WTC11 (cell line): ENCODE results near the gene SVIL.

Source experiments
- EMX1 ChIP-seq: fragments of 250-450 bp; sonication (Bioruptor Pico); IDR thresholded peaks from 2 replicates; pipeline ENCODE4 v1.8.0; 2021; ENCODE audit warnings: mild to moderate bottlenecking
- FOXK1 ChIP-seq: sonication (generic); formaldehyde crosslinking; IDR thresholded peaks from 2 replicates; pipeline ENCODE4 v1.8.0; 2022; ENCODE audit warnings: mild to moderate bottlenecking, moderate library complexity, missing genetic modification reagents
- KAT7 ChIP-seq: sonication (generic); formaldehyde crosslinking; IDR thresholded peaks from 2 replicates; pipeline ENCODE4 v1.8.1; 2023; ENCODE audit warnings: missing genetic modification reagents, mild to moderate bottlenecking, borderline replicate concordance
- NFE2L1 ChIP-seq: sonication (generic); formaldehyde crosslinking; IDR thresholded peaks from 2 replicates; pipeline ENCODE4 v1.8.1; 2023; ENCODE audit warnings: missing genetic modification reagents
- SP1 ChIP-seq: sonication (generic); formaldehyde crosslinking; conservative IDR thresholded peaks from 2 replicates; pipeline ENCODE4 v1.8.1; 2022; ENCODE audit warnings: missing genetic modification reagents
- ZNF317 ChIP-seq: sonication (generic); formaldehyde crosslinking; IDR thresholded peaks from 2 replicates; pipeline ENCODE4 v1.8.1; 2023; ENCODE audit warnings: low read depth, mild to moderate bottlenecking, moderate library complexity, missing genetic modification reagents, borderline replicate concordance
- TF ChIP-seq, protein P1 (sequence below): fragments of 200-600 bp; IDR thresholded peaks from 2 replicates; pipeline ENCODE4 v1.8.0; 2022; ENCODE audit warnings: antibody characterized with exemption
- TF ChIP-seq, protein P2 (sequence below): sonication (generic); formaldehyde crosslinking; IDR thresholded peaks from 2 replicates; pipeline ENCODE4 v1.8.0; 2022; ENCODE audit warnings: mild to moderate bottlenecking, missing genetic modification reagents
- TF ChIP-seq, protein P3 (sequence below): sonication (generic); formaldehyde crosslinking; IDR thresholded peaks from 2 replicates; pipeline ENCODE4 v1.8.1; 2022; ENCODE audit warnings: mild to moderate bottlenecking, missing genetic modification reagents, moderate library complexity, borderline replicate concordance
- TF ChIP-seq, protein P4 (sequence below): sonication (generic); formaldehyde crosslinking; IDR thresholded peaks from 2 replicates; pipeline ENCODE4 v1.8.1; 2023; ENCODE audit warnings: mild to moderate bottlenecking, missing genetic modification reagents, moderate library complexity
- TF ChIP-seq, protein P5 (sequence below): fragments of 250-450 bp; sonication (Bioruptor Pico); conservative IDR thresholded peaks from 2 replicates; pipeline ENCODE4 v1.9.0; 2021; ENCODE audit warnings: mild to moderate bottlenecking

DNA sequence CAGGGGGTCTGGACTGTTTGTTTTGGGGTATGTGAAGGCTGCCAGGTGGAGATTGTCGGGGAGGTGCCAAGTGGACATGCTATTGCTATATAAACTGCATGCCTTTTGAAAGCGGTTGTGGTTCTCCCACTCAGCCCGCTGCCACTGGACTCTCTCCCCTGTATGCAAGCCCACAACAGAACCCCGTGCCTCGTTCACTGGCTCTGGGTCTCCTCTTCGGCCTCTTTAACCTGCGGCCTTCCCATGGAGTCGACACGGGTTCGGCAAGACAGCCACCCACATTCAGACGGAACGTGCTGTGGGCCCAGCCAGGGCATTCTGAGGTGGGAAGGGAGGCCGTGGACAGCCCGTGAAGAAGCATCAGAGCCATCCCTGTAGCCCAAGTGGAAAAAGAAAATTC lies 50.3 kb downstream of the SVIL start:
- TF ChIP-seq, protein P1, sequence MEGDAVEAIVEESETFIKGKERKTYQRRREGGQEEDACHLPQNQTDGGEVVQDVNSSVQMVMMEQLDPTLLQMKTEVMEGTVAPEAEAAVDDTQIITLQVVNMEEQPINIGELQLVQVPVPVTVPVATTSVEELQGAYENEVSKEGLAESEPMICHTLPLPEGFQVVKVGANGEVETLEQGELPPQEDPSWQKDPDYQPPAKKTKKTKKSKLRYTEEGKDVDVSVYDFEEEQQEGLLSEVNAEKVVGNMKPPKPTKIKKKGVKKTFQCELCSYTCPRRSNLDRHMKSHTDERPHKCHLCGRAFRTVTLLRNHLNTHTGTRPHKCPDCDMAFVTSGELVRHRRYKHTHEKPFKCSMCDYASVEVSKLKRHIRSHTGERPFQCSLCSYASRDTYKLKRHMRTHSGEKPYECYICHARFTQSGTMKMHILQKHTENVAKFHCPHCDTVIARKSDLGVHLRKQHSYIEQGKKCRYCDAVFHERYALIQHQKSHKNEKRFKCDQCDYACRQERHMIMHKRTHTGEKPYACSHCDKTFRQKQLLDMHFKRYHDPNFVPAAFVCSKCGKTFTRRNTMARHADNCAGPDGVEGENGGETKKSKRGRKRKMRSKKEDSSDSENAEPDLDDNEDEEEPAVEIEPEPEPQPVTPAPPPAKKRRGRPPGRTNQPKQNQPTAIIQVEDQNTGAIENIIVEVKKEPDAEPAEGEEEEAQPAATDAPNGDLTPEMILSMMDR = no peak
- TF ChIP-seq FOXK1 (CRISPR knock-in tag) (no peak), SP1 (no peak), KAT7 (CRISPR knock-in tag) (no peak), NFE2L1 (CRISPR knock-in tag) (no peak), ZNF317 (no peak), EMX1 (CRISPR knock-in tag) (no peak)
- TF ChIP-seq, protein P2, sequence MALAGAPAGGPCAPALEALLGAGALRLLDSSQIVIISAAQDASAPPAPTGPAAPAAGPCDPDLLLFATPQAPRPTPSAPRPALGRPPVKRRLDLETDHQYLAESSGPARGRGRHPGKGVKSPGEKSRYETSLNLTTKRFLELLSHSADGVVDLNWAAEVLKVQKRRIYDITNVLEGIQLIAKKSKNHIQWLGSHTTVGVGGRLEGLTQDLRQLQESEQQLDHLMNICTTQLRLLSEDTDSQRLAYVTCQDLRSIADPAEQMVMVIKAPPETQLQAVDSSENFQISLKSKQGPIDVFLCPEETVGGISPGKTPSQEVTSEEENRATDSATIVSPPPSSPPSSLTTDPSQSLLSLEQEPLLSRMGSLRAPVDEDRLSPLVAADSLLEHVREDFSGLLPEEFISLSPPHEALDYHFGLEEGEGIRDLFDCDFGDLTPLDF (CRISPR knock-in tag) = no peak
- TF ChIP-seq, protein P3, sequence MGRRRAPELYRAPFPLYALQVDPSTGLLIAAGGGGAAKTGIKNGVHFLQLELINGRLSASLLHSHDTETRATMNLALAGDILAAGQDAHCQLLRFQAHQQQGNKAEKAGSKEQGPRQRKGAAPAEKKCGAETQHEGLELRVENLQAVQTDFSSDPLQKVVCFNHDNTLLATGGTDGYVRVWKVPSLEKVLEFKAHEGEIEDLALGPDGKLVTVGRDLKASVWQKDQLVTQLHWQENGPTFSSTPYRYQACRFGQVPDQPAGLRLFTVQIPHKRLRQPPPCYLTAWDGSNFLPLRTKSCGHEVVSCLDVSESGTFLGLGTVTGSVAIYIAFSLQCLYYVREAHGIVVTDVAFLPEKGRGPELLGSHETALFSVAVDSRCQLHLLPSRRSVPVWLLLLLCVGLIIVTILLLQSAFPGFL (CRISPR knock-in tag) = no peak
- TF ChIP-seq, protein P4, sequence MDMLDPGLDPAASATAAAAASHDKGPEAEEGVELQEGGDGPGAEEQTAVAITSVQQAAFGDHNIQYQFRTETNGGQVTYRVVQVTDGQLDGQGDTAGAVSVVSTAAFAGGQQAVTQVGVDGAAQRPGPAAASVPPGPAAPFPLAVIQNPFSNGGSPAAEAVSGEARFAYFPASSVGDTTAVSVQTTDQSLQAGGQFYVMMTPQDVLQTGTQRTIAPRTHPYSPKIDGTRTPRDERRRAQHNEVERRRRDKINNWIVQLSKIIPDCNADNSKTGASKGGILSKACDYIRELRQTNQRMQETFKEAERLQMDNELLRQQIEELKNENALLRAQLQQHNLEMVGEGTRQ (CRISPR knock-in tag) = no peak
- TF ChIP-seq, protein P5, sequence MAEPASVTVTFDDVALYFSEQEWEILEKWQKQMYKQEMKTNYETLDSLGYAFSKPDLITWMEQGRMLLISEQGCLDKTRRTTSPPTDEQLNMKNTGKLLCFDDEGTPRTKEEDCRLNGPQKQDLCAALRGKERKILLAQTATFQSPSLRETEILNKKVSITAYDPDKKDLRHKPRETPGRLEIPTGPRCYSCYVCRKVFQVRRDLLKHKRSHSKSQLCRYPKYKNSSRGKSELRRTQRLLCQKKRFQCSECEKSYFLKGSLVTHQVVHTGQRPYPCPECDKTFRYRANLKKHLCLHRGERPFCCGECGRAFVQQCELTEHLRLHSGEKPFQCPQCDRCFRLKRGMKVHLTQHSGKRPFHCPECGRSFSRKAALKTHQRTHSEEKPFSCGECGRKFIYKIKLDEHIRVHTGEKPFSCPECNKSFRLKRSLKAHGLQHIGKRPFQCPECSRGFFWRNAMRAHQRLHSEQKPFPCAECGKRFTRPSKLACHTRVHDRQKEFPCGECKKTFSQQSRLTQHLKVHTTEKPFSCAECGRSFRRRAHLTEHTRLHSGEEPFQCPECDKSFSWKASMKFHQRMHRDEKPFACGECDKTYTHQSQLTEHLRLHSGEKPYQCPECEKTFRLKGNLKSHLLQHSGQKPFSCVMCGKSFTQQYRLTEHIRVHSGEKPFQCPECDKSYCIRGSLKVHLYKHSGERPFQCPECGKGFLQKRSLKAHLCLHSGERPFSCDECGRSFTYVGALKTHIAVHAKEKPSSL (CRISPR knock-in tag) = no peak
